SHP77 (cell line): ENCODE data around the gene CDRT15L2.
"Not testable (repeated sequence)": the region's sequence is repeated elsewhere in the genome, so short reads cannot be mapped to it uniquely, and the experiment has no call there.

Experiments
- DNase-seq, 2 experiments: peaks; one replicate each; lab custom pipeline; 2025; lab: John Stamatoyannopoulos, UW

Gene CDRT15L2

GRCh38 chr17:20579424-20579823 lies at the start of gene CDRT15L2:
Gene CDRT15L2 (plus strand): TSS chr17:20579724. CDS start chr17:20579744, 20 bp downstream.
- not testable (repeated sequence) for DNase-seq

DNA sequence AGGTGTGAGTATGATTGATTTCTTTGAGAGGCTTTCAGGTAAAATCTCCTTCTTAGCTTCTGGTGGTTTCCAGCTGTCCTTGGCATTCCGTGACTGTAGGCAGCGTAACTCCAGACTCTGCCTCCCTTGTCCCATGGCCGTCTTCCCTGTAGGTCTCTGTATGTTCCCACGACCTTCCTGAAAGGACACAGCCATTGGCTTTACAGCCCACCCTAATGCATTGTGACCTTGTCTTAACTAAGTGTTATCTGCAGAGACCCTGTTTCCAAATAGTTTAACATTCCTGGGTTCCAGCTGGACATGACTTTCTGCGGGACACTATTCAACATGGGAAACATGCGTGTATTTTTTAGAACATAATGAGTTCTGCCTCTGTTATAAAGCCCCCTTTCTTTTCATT lies 49.4 kb upstream of the CDRT15L2 start:
- not testable (repeated sequence) for DNase-seq

- DNase-seq: not testable (repeated sequence)
Observed at GRCh38 chr17:20532544-20533090, 46.9 kb upstream of the CDRT15L2 start.

DNA sequence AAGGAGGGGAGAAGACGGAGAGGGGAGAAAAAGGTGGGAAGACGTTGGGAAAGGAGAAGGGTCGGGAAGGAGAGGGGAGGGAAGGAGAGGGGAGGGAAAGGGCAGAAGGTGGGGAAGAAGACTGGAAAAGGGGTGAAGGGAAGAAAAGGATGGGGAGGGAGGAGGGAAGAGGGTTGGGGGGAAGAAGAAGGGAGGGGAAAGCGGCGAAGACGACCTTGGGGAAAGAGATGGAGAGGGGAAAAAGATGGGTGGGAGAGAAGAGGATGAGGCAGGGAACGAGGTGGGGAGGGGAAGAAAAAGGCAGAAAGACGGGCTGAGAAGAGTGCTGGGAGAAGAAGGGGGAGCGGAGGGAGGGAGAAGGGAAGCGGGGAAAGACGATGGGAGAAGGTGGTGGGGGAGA lies 46.3 kb upstream of the CDRT15L2 start:
- DNase-seq: not testable (repeated sequence)

GRCh38 chr17:20534711-20535550 lies 44.6 kb upstream of the CDRT15L2 start:
- DNase-seq: not testable (repeated sequence)

GRCh38 chr17:20540414-20540813 lies 39.1 kb upstream of the CDRT15L2 start:
- not testable (repeated sequence) for DNase-seq

- DNase-seq: not testable (repeated sequence)
Observed at GRCh38 chr17:20540865-20541264, 38.7 kb upstream of the CDRT15L2 start.

DNA sequence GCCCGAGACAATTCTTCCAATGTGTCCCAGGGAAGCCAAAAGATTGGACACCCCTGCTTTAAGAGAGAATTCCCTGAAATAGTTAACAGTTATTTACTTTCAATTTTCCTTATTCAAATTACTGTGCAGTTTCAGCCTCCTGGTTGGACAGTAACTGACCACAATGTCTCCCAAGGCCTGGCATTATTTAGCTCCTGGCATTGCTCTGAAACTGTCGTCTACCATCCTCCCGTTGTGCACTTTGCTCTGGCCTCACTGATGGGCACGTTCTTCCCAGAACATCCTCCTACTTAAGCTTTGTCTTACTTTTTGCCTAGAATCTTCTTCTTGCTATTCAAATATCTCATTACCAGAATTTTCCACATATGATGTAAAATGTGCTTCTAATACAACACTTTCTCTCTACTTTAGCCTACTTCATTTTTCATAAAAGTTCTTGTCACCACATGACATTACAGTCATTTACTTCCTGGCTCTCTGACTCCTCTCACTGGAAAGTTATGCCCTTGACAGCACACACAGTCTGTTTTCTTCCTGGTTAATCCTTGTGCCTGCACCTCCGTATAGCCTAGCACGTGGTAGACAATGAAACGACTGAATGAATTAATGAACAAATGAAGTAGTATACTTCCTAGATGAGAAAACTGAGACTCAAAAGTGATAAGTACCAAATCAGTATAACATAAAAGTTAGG lies 37.5 kb upstream of the CDRT15L2 start:
- DNase-seq: not testable (repeated sequence)

GRCh38 chr17:20547923-20548322 lies 31.6 kb upstream of the CDRT15L2 start:
- not testable (repeated sequence) for DNase-seq

DNA sequence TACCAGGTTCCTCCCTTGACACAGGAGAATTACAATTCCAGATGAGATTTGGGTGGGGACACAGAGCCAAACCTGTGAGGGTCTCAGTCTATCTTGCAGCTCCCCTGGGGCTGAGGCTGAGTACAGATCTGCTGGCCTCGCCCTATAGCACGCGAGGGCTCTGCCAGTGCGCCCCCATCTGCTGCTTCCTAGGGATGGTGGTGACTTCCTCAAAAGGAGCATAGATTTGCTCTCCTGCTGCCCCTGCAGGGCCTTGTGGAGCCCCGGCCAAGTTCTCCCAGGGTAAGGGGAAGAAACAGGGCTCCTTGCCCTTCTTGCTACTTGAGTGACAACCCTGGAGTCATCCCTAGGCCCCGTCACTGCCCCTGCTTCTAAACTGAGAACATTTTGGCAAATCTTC lies 26.6 kb upstream of the CDRT15L2 start:
- DNase-seq: not testable (repeated sequence)

- DNase-seq: not testable (repeated sequence)
Observed at GRCh38 chr17:20554728-20555127, 24.8 kb upstream of the CDRT15L2 start.

DNA sequence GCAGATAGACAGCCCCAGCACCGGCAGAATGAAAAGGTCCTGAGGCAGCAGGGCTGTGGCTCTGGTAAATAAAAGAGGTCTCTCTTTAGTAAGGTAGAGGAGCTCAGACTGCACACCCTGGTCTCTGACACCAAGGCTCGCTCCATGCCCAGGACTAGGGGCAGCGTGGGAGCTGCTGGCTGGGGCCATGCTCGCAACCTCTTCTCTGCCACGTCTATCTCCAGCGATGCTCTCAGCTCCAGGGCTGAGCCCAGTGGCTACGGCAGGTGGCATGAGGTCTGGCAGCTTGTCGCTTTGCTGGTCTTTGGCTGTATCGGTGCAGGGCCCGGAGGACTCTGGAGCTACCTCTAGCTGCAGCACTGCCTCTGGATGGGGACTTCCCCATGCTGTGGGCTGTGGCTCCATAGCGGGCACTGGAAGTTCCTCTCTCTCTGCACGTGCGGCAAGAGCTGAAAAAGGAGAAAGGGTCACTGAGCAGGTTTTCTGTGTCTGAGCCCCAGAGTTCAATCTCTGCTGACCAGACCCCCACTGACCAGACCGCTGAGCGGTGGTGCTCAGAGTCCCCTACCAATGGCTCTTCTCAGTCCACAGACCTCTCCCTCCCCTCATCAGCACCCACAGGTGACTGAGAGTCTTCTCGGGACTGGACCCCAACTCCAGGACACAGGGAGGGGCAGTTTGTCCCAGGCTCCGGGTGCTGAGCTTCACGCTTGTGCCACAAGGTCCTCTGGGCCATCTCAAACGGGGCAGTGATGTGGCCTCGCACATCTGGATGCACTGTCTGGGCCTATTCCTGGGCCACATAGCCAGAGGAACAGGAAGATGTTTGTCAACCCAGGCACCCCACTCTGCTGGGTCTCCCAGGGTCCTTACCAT lies 24.2 kb upstream of the CDRT15L2 start:
- DNase-seq: not testable (repeated sequence)

DNA sequence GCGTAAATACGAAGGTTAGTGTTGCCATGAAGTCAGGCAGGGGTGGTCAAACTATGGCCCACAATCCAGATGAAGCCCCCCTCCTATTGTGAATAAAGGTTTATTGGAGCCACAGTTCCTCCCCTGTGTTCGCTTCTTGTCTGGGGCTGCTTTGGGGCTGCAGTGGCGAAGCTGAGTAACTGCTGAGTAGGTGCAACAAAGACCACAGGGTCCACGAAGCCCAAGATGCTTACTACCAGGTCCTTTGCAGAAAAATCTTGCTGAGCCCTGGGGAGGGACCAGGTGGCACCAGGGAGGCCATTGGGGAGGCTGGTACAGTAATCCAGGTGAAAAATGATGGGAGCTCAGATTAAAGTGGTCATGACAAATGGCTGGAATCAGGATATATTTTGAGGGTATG lies 21.4 kb upstream of the CDRT15L2 start:
- not testable (repeated sequence) for DNase-seq

DNA sequence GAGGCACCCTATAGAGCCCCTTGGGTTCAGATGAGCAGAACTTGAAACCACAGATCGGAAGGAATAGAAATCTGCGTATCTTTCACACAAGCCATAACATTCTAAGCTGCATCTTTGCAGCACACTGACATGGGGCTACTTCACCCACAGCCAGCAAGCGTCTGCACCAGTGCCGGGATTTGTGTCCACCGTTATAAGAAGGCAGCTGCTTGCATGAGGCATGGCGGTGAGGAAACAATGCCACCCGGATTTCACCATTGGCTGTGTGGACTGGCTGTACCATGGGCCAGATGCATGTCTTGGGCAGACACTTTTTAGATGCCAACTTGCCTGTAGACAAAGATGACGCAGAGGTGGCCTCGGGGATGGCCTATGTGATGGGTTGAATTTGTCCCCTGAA lies 20.5 kb upstream of the CDRT15L2 start:
- DNase-seq: not testable (repeated sequence)

DNA sequence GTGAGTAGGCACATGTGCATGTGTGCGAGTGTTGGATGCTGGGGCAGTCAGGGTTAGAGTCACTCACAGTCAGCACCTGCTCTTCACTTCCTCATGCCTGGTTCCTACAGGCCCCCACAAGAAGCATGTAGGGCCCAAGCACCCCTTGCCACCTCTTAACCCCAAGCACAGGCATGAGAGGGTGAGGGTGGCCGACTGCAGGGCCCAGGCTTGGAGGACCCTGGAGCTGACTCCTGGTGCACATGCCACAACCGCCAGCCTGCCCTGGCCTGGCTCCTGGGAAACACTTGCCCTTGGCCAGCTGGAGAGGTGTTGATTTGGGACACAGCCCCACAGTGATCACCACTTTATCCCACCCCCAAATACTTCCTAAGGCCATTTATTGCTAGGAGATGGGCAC lies 16.9 kb upstream of the CDRT15L2 start:
- no peak for DNase-seq

- not testable (repeated sequence) for DNase-seq
Observed at GRCh38 chr17:20565245-20565644, 14.3 kb upstream of the CDRT15L2 start.

DNA sequence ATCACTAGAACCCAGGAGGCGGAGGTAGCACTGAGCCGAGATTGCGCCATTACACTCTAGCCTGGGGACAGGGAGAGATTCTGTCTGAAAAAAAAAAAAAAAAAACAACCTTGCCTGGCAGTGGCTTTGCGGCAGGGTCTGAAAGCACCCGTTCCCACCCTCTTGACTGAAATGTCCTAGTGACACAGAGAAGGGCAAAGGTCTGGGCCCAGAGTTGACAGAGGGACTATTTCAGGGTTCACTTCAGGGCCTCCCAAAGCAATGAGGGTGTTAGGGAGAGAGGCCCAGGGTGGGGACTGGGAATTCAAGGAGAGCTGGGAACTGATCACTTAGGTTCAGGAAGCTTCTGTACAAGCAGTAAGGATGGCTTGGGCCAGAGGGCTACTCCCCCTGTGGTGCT lies 13.8 kb upstream of the CDRT15L2 start:
- no peak for DNase-seq

- not testable (repeated sequence) for DNase-seq
Observed at GRCh38 chr17:20566736-20567135, 12.8 kb upstream of the CDRT15L2 start.

- DNase-seq: not testable (repeated sequence)
Observed at GRCh38 chr17:20567421-20567820, 12.1 kb upstream of the CDRT15L2 start.

- not testable (repeated sequence) for DNase-seq
Observed at GRCh38 chr17:20568604-20569003, 10.9 kb upstream of the CDRT15L2 start.

DNA sequence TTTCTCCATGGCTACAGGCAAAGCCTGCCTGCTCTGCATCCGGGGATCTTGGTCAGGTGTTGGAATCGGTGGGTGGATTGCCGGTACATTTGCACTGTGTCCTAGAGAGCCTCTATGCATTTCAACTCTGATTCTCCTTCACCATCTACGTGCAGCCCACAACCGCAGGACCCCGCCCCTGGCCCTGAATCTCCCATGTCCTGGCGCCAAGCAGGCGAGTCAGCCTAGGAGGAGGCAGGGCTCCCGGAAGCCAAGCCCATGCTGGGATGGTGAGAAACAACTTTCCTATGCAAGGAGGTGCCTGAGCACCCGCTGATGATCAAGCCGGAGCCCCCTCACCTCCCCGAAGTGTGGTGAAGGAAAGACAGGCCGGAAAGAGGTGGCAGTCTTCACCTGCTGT lies 7.9 kb upstream of the CDRT15L2 start:
- DNase-seq: not testable (repeated sequence)

GRCh38 chr17:20573216-20573615 lies 6.3 kb upstream of the CDRT15L2 start:
- not testable (repeated sequence) for DNase-seq
